ENCODE measurements around the gene SERPINE1. TPM values are rescaled to one million over a fixed set of nuclear protein-coding genes. Genes with fewer than 3 reads are reported as not detected.

Gene SERPINE1
- total and polyA plus RNA-seq, 2 of the 8 experiments (the other 6 are each of a cell fraction or from before 2014, with no cell fraction given) = 3.7 to 5.6 TPM

GRCh38 chr7:101114492-101114891 is 12.4 kb upstream of the SERPINE1 start:
- H3K14ac ChIP-seq (ENCODE audit: insufficient read length) = no peak overlapping the region
- no peaks in the 10 kb centered on the region for H3K23me2 ChIP-seq (ENCODE audit: low read depth, low read length)
- H2BK20ac ChIP-seq (ENCODE audit: low read length) = no peak overlapping the region
- FAIRE-seq = no peak
- no peaks in the 10 kb centered on the region for H3K27me3 ChIP-seq (replicated peaks in 1 of 4; ENCODE audit: control insufficient read depth in 3 of 4, extremely low read depth in 1 of 4, insufficient read depth in 3 of 4, low read length in 3 of 4)
- no peak overlapping the region for H4K91ac ChIP-seq (replicated peaks; ENCODE audit: insufficient read length, low read length)
- H2BK15ac ChIP-seq (ENCODE audit: low read length) = no peak overlapping the region
- DNase-seq (ENCODE audit: low read depth in 1 of 2, low spot score in 2 of 2) = no peak
- no peak overlapping the region for H3K4me3 ChIP-seq (ENCODE audit: extremely low read depth in 1 of 4, insufficient read depth in 2 of 4, low read depth in 3 of 4, low read length in 4 of 4)
- no peak overlapping the region; the same call in 1 of the 2 replicates for H2AFZ ChIP-seq (ENCODE audit: low read length)
- H3K23ac ChIP-seq (ENCODE audit: insufficient read length) = no peak overlapping the region
- POLR2A ChIA-PET (ENCODE audit: partially characterized antibody) = interaction anchor here (0.6 to 1.1 kb wide), 3 partner anchors 17 to 164 kb away, joined by 3 read pairs; no protein-coding TSS in a partner anchor
- H4K8ac ChIP-seq (ENCODE audit: extremely low read depth, insufficient read depth, low read length) = peak overlapping the region; percentile 51
- H3K79me1 ChIP-seq (ENCODE audit: low read depth, low read length) = no peaks in the 10 kb centered on the region
- no peak overlapping the region for H3K27ac ChIP-seq (ENCODE audit: low read depth, low read length)
- H3K56ac ChIP-seq (replicated peaks; ENCODE audit: insufficient read length, low read depth, low read length) = no peak overlapping the region
- no peaks in the 10 kb centered on the region for H3K36me3 ChIP-seq (ENCODE audit: control insufficient read depth in 2 of 4, insufficient read depth in 4 of 4, low read length in 3 of 4)
- H2AK5ac ChIP-seq (ENCODE audit: low read depth, low read length) = no peak overlapping the region
- H4K20me1 ChIP-seq (replicated peaks in 1 of 2; ENCODE audit: control insufficient read depth in 1 of 2, insufficient read depth in 2 of 2, low read length in 2 of 2) = no peaks in the 10 kb centered on the region
- no peak overlapping the region for H3K4ac ChIP-seq (replicated peaks; ENCODE audit: insufficient read length, low read depth, low read length)
- CTCF ChIA-PET (ENCODE audit: partially characterized antibody) = interaction anchor here (0.6 to 2.4 kb wide), 8 partner anchors 12 to 37 kb away, joined by 3 to 7 read pairs (median 4); partner anchors contain the start of gene SERPINE1
- H3K9me3 ChIP-seq (ENCODE audit: insufficient read depth in 2 of 2, low read depth in 1 of 2, low read length in 1 of 2) = no peaks in the 10 kb centered on the region
- H3K79me2 ChIP-seq (ENCODE audit: control insufficient read depth in 1 of 2, insufficient read depth in 2 of 2, low read length in 2 of 2) = no peaks in the 10 kb centered on the region
- no peak overlapping the region for H3K9ac ChIP-seq (replicated peaks in 1 of 4; ENCODE audit: extremely low read depth in 1 of 4, low read depth in 3 of 4, low read length in 3 of 4)
- no peak overlapping the region for H2BK12ac ChIP-seq (ENCODE audit: low read depth, low read length)
- H2BK120ac ChIP-seq (replicated peaks; ENCODE audit: low read depth, low read length) = no peak overlapping the region
- H2BK5ac ChIP-seq (ENCODE audit: low read depth, low read length) = no peak overlapping the region
- 79% methylated on average over 8 of the region's 8 CpGs; no CpG with 5 or more reads in 1 of the 2 experiments for WGBS, 2 experiments (ENCODE audit: extremely low coverage in 1 of 2, insufficient coverage in 1 of 2, insufficient read length in 1 of 2, insufficient replicate concordance in 2 of 2, low coverage in 1 of 2, low lambda C conversion rate in 2 of 2, missing lambda C conversion rate in 1 of 2)
- no peak overlapping the region for H4K5ac ChIP-seq (ENCODE audit: insufficient read length, low read depth, low read length)
- H3K18ac ChIP-seq (ENCODE audit: extremely low read depth, low read length) = no peak overlapping the region
- no peak overlapping the region for H3K4me2 ChIP-seq (ENCODE audit: insufficient read depth in 1 of 2, low read depth in 2 of 2, low read length in 2 of 2)
- peaks cover 0 to 6% (median 0%) of the 10 kb centered on the region in 4 experiments; a peak in 2 of 7 replicates for H3K4me1 ChIP-seq (replicated peaks in 1 of 4; ENCODE audit: control insufficient read depth in 3 of 4, insufficient read depth in 4 of 4, low read length in 3 of 4)
- TF ChIP-seq E2F6 (IDR thresholded peaks at IDR 0.05) (no peak), SIX5 (IDR thresholded peaks at IDR 0.05; ENCODE audit: low read depth, low read length) (no peak), NRF1 (IDR thresholded peaks at IDR 0.05; ENCODE audit: low read depth, low read length) (no peak), ASH2L (IDR thresholded peaks at IDR 0.05; ENCODE audit: low read length) (no peak), CHD1 (IDR thresholded peaks at IDR 0.05; ENCODE audit: low read depth, low read length) (no peak), TBP (IDR thresholded peaks at IDR 0.05; ENCODE audit: low read depth, low read length) (no peak), GABPA (IDR thresholded peaks at IDR 0.05; ENCODE audit: borderline replicate concordance, insufficient read depth, low read length) (no peak), CHD2 (IDR thresholded peaks at IDR 0.05; ENCODE audit: low read length) (no peak), PHF8 (conservative IDR thresholded peaks at IDR 0.05; ENCODE audit: low read depth, low read length) (no peak), YY1 (IDR thresholded peaks at IDR 0.05; ENCODE audit: low read depth, low read length) (no peak), SRF (IDR thresholded peaks at IDR 0.05; ENCODE audit: low read depth, low read length) (no peak), BCL11A (IDR thresholded peaks at IDR 0.05; ENCODE audit: low read depth in 2 of 2, low read length in 2 of 2) (no peak), RXRA (IDR thresholded peaks at IDR 0.05; ENCODE audit: insufficient read depth, low read depth, low read length) (no peak), SAP30 (IDR thresholded peaks at IDR 0.05; ENCODE audit: insufficient read depth, insufficient replicate concordance, low read length) (no peak), BACH1 (IDR thresholded peaks at IDR 0.05; ENCODE audit: low read length) (no peak)

All from H1 (cell line).